ENCODE results near the gene DQX1.

The DQX1 gene

GRCh38 chr2:74546004-74546403, 20.0 kb upstream of the DQX1 start:
- TF ChIP-seq CTCF (IDR thresholded peaks at IDR 0.05; ENCODE audit: low read depth, low read length) (no peak), MAX (IDR thresholded peaks at IDR 0.05; ENCODE audit: low read depth, low read length) (no peak), POLR2A (IDR thresholded peaks at IDR 0.05; ENCODE audit: extremely low read depth, insufficient read length) (no peak), MYC (IDR thresholded peaks at IDR 0.05; ENCODE audit: low read depth, low read length) (no peak)
- no peak for DNase-seq (ENCODE audit: low read depth)
- H3K4me3 ChIP-seq (ENCODE audit: low read depth, low read length) = no peak overlapping the region

GRCh38 chr2:74544634-74545033, 18.6 kb upstream of the DQX1 start:
- DNase-seq (ENCODE audit: low read depth) = no peak
- no peak overlapping the region for H3K4me3 ChIP-seq (ENCODE audit: low read depth, low read length)
- TF ChIP-seq CTCF (IDR thresholded peaks at IDR 0.05; ENCODE audit: low read depth, low read length) (peak; percentile 6), MAX (IDR thresholded peaks at IDR 0.05; ENCODE audit: low read depth, low read length) (no peak)

GRCh38 chr2:74542978-74543377, 16.9 kb upstream of the DQX1 start:
- TF ChIP-seq MYC (IDR thresholded peaks at IDR 0.05; ENCODE audit: low read depth, low read length) = no peak
- no peak for TF ChIP-seq CTCF (IDR thresholded peaks at IDR 0.05; ENCODE audit: low read depth, low read length)
- no peak for TF ChIP-seq MAX (IDR thresholded peaks at IDR 0.05; ENCODE audit: low read depth, low read length)
- TF ChIP-seq POLR2A (IDR thresholded peaks at IDR 0.05; ENCODE audit: extremely low read depth, insufficient read length) = no peak
- no peak overlapping the region for H3K4me3 ChIP-seq (ENCODE audit: low read depth, low read length)
- DNase-seq (ENCODE audit: low read depth) = no peak

- DNase-seq (ENCODE audit: low read depth) = no peak
- TF ChIP-seq MYC (IDR thresholded peaks at IDR 0.05; ENCODE audit: low read depth, low read length) (no peak), MAX (IDR thresholded peaks at IDR 0.05; ENCODE audit: low read depth, low read length) (no peak), POLR2A (IDR thresholded peaks at IDR 0.05; ENCODE audit: extremely low read depth, insufficient read length) (no peak), CTCF (IDR thresholded peaks at IDR 0.05; ENCODE audit: low read depth, low read length) (no peak)
- no peak overlapping the region for H3K4me3 ChIP-seq (ENCODE audit: low read depth, low read length)
Measured at GRCh38 chr2:74540291-74540690, 14.3 kb upstream of the DQX1 start.

- no peak for TF ChIP-seq MAX (IDR thresholded peaks at IDR 0.05; ENCODE audit: low read depth, low read length)
- peak; percentile 47 for DNase-seq (ENCODE audit: low read depth)
- H3K4me3 ChIP-seq (ENCODE audit: low read depth, low read length) = no peak overlapping the region
Measured at GRCh38 chr2:74538881-74539339, 12.9 kb upstream of the DQX1 start.

- TF ChIP-seq CTCF (IDR thresholded peaks at IDR 0.05; ENCODE audit: low read depth, low read length) = no peak
- TF ChIP-seq MYC (IDR thresholded peaks at IDR 0.05; ENCODE audit: low read depth, low read length) = no peak
- TF ChIP-seq MAX (IDR thresholded peaks at IDR 0.05; ENCODE audit: low read depth, low read length) = no peak
- TF ChIP-seq POLR2A (IDR thresholded peaks at IDR 0.05; ENCODE audit: extremely low read depth, insufficient read length) = no peak
- DNase-seq (ENCODE audit: low read depth) = no peak
- no peak overlapping the region for H3K4me3 ChIP-seq (ENCODE audit: low read depth, low read length)
Measured at GRCh38 chr2:74537140-74537539, 11.1 kb upstream of the DQX1 start.

All from NB4 (cell line).